ENCODE data around the gene PPP4R2. TPM values are rescaled to one million over a fixed set of nuclear protein-coding genes. Genes with fewer than 3 reads are reported as not detected.

The PPP4R2 gene
- total and polyA plus RNA-seq, 10 of the 15 experiments (the other 5 are each of a cell fraction or from before 2014, with no cell fraction given) = 16.7 to 83.4 (median 38.9) TPM

DNA sequence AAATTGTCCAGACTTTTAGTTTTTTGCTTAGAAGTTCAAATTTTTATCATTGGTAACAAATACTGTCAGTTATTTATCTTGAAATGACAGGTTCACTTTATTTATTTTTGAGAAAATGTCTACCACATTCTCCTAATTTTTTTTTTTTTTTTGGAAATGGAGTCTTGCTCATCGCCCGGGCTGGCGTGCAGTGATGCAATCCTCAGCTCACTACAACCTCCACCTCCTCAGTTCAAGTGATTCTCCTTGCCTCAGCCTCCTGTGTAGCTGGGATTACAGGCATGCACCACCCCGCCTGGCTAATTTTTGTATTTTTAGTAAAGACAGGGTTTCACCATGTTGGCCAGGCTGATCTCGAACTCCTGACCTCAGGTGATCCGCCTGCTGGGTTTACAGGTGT is 48.8 kb downstream of the PPP4R2 start:
- in situ Hi-C loops (cut with MboI) (no loop called here), intact Hi-C loops (cut with micrococcal nuclease; ENCODE audit: unreplicated experiment) (no loop called here)
- no peak overlapping the region for H3K4me3 ChIP-seq
- no peak for TF ChIP-seq SMARCA5 (IDR thresholded peaks at IDR 0.05)
- no peak for TF ChIP-seq CREB1 (IDR thresholded peaks at IDR 0.05; ENCODE audit: low read depth)
- no peak for TF ChIP-seq IKZF1 (conservative IDR thresholded peaks at IDR 0.05)
- TF ChIP-seq NR2F1 (conservative IDR thresholded peaks at IDR 0.05) = no peak
- TF ChIP-seq, protein P1, sequence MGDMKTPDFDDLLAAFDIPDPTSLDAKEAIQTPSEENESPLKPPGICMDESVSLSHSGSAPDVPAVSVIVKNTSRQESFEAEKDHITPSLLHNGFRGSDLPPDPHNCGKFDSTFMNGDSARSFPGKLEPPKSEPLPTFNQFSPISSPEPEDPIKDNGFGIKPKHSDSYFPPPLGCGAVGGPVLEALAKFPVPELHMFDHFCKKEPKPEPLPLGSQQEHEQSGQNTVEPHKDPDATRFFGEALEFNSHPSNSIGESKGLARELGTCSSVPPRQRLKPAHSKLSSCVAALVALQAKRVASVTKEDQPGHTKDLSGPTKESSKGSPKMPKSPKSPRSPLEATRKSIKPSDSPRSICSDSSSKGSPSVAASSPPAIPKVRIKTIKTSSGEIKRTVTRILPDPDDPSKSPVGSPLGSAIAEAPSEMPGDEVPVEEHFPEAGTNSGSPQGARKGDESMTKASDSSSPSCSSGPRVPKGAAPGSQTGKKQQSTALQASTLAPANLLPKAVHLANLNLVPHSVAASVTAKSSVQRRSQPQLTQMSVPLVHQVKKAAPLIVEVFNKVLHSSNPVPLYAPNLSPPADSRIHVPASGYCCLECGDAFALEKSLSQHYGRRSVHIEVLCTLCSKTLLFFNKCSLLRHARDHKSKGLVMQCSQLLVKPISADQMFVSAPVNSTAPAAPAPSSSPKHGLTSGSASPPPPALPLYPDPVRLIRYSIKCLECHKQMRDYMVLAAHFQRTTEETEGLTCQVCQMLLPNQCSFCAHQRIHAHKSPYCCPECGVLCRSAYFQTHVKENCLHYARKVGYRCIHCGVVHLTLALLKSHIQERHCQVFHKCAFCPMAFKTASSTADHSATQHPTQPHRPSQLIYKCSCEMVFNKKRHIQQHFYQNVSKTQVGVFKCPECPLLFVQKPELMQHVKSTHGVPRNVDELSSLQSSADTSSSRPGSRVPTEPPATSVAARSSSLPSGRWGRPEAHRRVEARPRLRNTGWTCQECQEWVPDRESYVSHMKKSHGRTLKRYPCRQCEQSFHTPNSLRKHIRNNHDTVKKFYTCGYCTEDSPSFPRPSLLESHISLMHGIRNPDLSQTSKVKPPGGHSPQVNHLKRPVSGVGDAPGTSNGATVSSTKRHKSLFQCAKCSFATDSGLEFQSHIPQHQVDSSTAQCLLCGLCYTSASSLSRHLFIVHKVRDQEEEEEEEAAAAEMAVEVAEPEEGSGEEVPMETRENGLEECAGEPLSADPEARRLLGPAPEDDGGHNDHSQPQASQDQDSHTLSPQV (IDR thresholded peaks at IDR 0.05) = no peak
- no peak for TF ChIP-seq STAT3 (IDR thresholded peaks at IDR 0.05; ENCODE audit: low read depth, low read length)
- TF ChIP-seq ZNF207 (IDR thresholded peaks at IDR 0.05; ENCODE audit: borderline replicate concordance) = no peak
- no peak for TF ChIP-seq ATF7 (IDR thresholded peaks at IDR 0.05; ENCODE audit: low read depth)
- no peak for TF ChIP-seq DPF2 (IDR thresholded peaks at IDR 0.05)
- no peak for TF ChIP-seq RBBP5 (conservative IDR thresholded peaks at IDR 0.05)
- no peak for TF ChIP-seq BRCA1 (IDR thresholded peaks at IDR 0.05; ENCODE audit: low read depth, low read length)
- TF ChIP-seq WRNIP1 (IDR thresholded peaks at IDR 0.05; ENCODE audit: borderline replicate concordance, low read depth, low read length) = no peak
- no peak overlapping the region for H3K9ac ChIP-seq (ENCODE audit: control insufficient read depth, insufficient read depth, low read length)
- no TSS peak for BruUV-seq (replicated peaks)
- peaks cover 3% of the 10 kb centered on the region; the same call in 1 of the 2 replicates for H4K20me1 ChIP-seq (ENCODE audit: control insufficient read depth, insufficient read depth)
- H3K4me2 ChIP-seq (ENCODE audit: control insufficient read depth, insufficient read depth) = no peak overlapping the region
- H2AFZ ChIP-seq (ENCODE audit: control insufficient read depth, low read depth, low read length) = no peak overlapping the region
- 89% methylated on average over 6 of the region's 6 CpGs for WGBS (ENCODE audit: insufficient coverage, insufficient replicate concordance, low lambda C conversion rate, missing lambda C conversion rate)
- no peaks in the 10 kb centered on the region for H3K27me3 ChIP-seq (replicated peaks in 1 of 2; ENCODE audit: control insufficient read depth in 2 of 2, insufficient read depth in 2 of 2, low read length in 1 of 2)
- peaks cover 81% of the 10 kb centered on the region for H3K79me2 ChIP-seq (ENCODE audit: control insufficient read depth, insufficient read depth, low read length)
- H3K4me1 ChIP-seq (ENCODE audit: control insufficient read depth, insufficient read depth, low read length) = peaks cover 8% of the 10 kb centered on the region; the same call in 1 of the 2 replicates
- CTCF ChIA-PET = interaction anchor here (1.3 to 1.9 kb wide), 2 partner anchors 8 to 12 kb away, joined by 3 to 19 read pairs; no protein-coding TSS in a partner anchor
- FAIRE-seq (no peak), DNase-seq (ENCODE audit: low read depth, low spot score) (no peak), ATAC-seq (no peak)
- no peaks in the 10 kb centered on the region for H3K9me3 ChIP-seq (replicated peaks; ENCODE audit: control insufficient read depth, insufficient read depth, low read length)
- RAD21 ChIA-PET (ENCODE audit: unreplicated experiment) = interaction anchor here (1.3 kb wide), 1 partner anchor 43 kb away, joined by 3 read pairs; no protein-coding TSS in a partner anchor
- H3K36me3 ChIP-seq (ENCODE audit: control insufficient read depth in 2 of 2, insufficient read depth in 2 of 2, low read length in 1 of 2) = peaks cover 1 to 10% of the 10 kb centered on the region in 2 experiments; a peak in 3 of 4 replicates
- H3K27ac ChIP-seq (ENCODE audit: control insufficient read depth, insufficient read depth) = no peak overlapping the region
- POLR2A ChIA-PET = interaction anchor here (0.6 to 0.8 kb wide), 3 partner anchors 80 to 1129 kb away, joined by 3 to 5 read pairs (median 3); no protein-coding TSS in a partner anchor
- SMC1A ChIA-PET (ENCODE audit: uncharacterized antibody, unreplicated experiment) = interaction anchor here (0.7 to 2.1 kb wide), 4 partner anchors 11 to 46 kb away, joined by 3 to 9 read pairs (median 6); no protein-coding TSS in a partner anchor
